Neural progenitor cell (in vitro differentiated cells): Measurements from ENCODE around the gene TRNAU1AP. TPM values are rescaled to one million over a fixed set of nuclear protein-coding genes. Genes with fewer than 3 reads are reported as not detected.

ENCODE experiments used
- DNase-seq: peaks from one replicate; pipeline ENCODE4 v3.0.0-alpha.2; 2016; ENCODE audit warnings: low spot score
- H2AFZ ChIP-seq: fragments of 200-600 bp; sonication (generic); replicated peaks from 2 replicates; pipeline ENCODE4 v1.6.1; 2016; ENCODE audit warnings: antibody characterized with exemption
- H3F3A ChIP-seq: fragments of 200-600 bp; sonication (generic); 2 replicates; pipeline ENCODE4 v1.6.1; 2016; ENCODE audit warnings: antibody characterized with exemption, low read depth
- H3K27ac ChIP-seq: fragments of 200-600 bp; sonication (generic); 2 replicates; pipeline ENCODE4 v1.5.1; 2016; ENCODE audit warnings: mild to moderate bottlenecking
- H3K27me3 ChIP-seq: fragments of 200-600 bp; sonication (generic); 2 replicates; pipeline ENCODE4 v1.6.1; 2016; ENCODE audit warnings: mild to moderate bottlenecking, moderate library complexity
- H3K36me3 ChIP-seq: fragments of 200-600 bp; sonication (generic); 2 replicates; pipeline ENCODE4 v1.5.1; 2016
- H3K4me1 ChIP-seq: fragments of 200-600 bp; sonication (generic); 2 replicates; pipeline ENCODE4 v1.6.1; 2016; ENCODE audit warnings: mixed run types
- H3K4me2 ChIP-seq: fragments of 200-600 bp; sonication (generic); 2 replicates; pipeline ENCODE4 v1.6.1; 2016
- H3K4me3 ChIP-seq: fragments of 200-600 bp; sonication (generic); 2 replicates; pipeline ENCODE4 v1.5.1; 2016
- H3K79me2 ChIP-seq: fragments of 200-600 bp; sonication (generic); 2 replicates; pipeline ENCODE4 v1.6.1; 2016; ENCODE audit warnings: low read depth
- H3K9ac ChIP-seq: fragments of 200-600 bp; sonication (generic); 2 replicates; pipeline ENCODE4 v1.6.1; 2016
- H3K9me3 ChIP-seq: fragments of 200-600 bp; sonication (generic); 2 replicates; pipeline ENCODE4 v1.5.1; 2016; ENCODE audit warnings: low read depth
- H4K20me1 ChIP-seq: fragments of 200-600 bp; sonication (generic); 2 replicates; pipeline ENCODE4 v1.6.1; 2016; ENCODE audit warnings: low read depth
- H3K27ac Mint-ChIP-seq: 3 replicates; pipeline ENCODE4 v1.8.0; 2021; ENCODE audit warnings: mixed read lengths
- H3K27me3 Mint-ChIP-seq: 2 replicates; pipeline ENCODE4 v1.8.0; 2022; ENCODE audit warnings: low read depth, mild to moderate bottlenecking, inconsistent platforms, moderate library complexity, mixed read lengths; ENCODE audit not compliant: insufficient read depth
- H3K36me3 Mint-ChIP-seq: 3 replicates; pipeline ENCODE4 v1.8.0; 2021; ENCODE audit warnings: mixed read lengths
- H3K4me1 Mint-ChIP-seq: 3 replicates; pipeline ENCODE4 v1.8.0; 2021; ENCODE audit warnings: mixed read lengths
- H3K4me3 Mint-ChIP-seq: 3 replicates; pipeline ENCODE4 v1.8.0; 2021; ENCODE audit warnings: mild to moderate bottlenecking, moderate library complexity, mixed read lengths
- H3K9me3 Mint-ChIP-seq: 3 replicates; pipeline ENCODE4 v1.8.0; 2020; ENCODE audit warnings: mixed read lengths
- EZH2 ChIP-seq: fragments of 200-600 bp; sonication (generic); IDR thresholded peaks from 2 replicates; pipeline ENCODE4 v1.6.1; 2017; ENCODE audit warnings: antibody characterized with exemption, mild to moderate bottlenecking, moderate library complexity
- EZH2phosphoT487 ChIP-seq: fragments of 200-600 bp; sonication (generic); IDR thresholded peaks from 2 replicates; pipeline ENCODE4 v1.6.1; 2017; ENCODE audit warnings: antibody characterized with exemption
- total RNA-seq: library from RNA; depleted of rRNA; stranded (reverse); fragments of >200 nt; gene quantifications from 2 replicates; pipeline ENCODE4 v1.2.3, GENCODE V29; 2015; ENCODE audit warnings: low replicate concordance
- TF ChIP-seq, protein P1 (sequence below): fragments of 200-600 bp; sonication (generic); IDR thresholded peaks from 2 replicates; pipeline ENCODE4 v1.5.1; 2017; ENCODE audit warnings: antibody characterized with exemption, mild to moderate bottlenecking

Gene TRNAU1AP
- total RNA-seq, 1 donor from 2014 or later = 43.9 TPM

DNA sequence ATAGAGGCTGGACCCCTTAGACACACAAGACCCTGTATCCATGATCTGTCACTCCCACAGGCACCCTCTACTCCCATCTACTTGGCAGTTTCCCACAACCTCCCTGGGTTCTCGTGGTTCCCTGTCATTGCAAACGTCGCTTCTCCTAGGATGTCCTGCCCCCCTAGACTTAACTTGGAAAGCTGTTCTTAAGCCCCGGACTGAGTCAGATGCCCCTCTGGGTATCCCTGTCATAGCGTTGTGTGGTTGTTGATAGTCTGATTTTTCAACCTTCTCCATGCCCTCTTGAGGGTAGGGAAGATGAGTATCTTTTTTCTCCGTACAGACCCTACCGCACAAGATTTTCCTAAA is 35.3 kb upstream of the TRNAU1AP start:
- H3K9ac ChIP-seq = no peak overlapping the region
- peak overlapping the region; percentile 98 for H3K4me2 ChIP-seq
- peaks cover 21% of the 10 kb centered on the region for H3K4me1 Mint-ChIP-seq
- peak; percentile 29 for DNase-seq
- H3K9me3 Mint-ChIP-seq = no peaks in the 10 kb centered on the region
- H3K36me3 Mint-ChIP-seq = peaks cover 12% of the 10 kb centered on the region
- peak overlapping the region; percentile 73 for H2AFZ ChIP-seq
- H3K27me3 Mint-ChIP-seq = no peaks in the 10 kb centered on the region
- TF ChIP-seq, protein P1, sequence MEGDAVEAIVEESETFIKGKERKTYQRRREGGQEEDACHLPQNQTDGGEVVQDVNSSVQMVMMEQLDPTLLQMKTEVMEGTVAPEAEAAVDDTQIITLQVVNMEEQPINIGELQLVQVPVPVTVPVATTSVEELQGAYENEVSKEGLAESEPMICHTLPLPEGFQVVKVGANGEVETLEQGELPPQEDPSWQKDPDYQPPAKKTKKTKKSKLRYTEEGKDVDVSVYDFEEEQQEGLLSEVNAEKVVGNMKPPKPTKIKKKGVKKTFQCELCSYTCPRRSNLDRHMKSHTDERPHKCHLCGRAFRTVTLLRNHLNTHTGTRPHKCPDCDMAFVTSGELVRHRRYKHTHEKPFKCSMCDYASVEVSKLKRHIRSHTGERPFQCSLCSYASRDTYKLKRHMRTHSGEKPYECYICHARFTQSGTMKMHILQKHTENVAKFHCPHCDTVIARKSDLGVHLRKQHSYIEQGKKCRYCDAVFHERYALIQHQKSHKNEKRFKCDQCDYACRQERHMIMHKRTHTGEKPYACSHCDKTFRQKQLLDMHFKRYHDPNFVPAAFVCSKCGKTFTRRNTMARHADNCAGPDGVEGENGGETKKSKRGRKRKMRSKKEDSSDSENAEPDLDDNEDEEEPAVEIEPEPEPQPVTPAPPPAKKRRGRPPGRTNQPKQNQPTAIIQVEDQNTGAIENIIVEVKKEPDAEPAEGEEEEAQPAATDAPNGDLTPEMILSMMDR = no peak
- no peak for TF ChIP-seq EZH2phosphoT487
- no peak for TF ChIP-seq EZH2
- peaks cover 57% of the 10 kb centered on the region for H4K20me1 ChIP-seq
- H3K27ac Mint-ChIP-seq = peak overlapping the region; percentile 55
- no peaks in the 10 kb centered on the region for H3K9me3 ChIP-seq
- no peak overlapping the region for H3K27ac ChIP-seq
- H3K36me3 ChIP-seq = peaks cover 8% of the 10 kb centered on the region
- H3K4me1 ChIP-seq = peaks cover 8% of the 10 kb centered on the region
- H3K4me3 Mint-ChIP-seq = peak overlapping the region; percentile 88
- H3K4me3 ChIP-seq = peak overlapping the region; percentile 83
- no peaks in the 10 kb centered on the region for H3K27me3 ChIP-seq
- peaks cover 40% of the 10 kb centered on the region for H3K79me2 ChIP-seq
- H3F3A ChIP-seq = peaks cover 60% of the 10 kb centered on the region

DNA sequence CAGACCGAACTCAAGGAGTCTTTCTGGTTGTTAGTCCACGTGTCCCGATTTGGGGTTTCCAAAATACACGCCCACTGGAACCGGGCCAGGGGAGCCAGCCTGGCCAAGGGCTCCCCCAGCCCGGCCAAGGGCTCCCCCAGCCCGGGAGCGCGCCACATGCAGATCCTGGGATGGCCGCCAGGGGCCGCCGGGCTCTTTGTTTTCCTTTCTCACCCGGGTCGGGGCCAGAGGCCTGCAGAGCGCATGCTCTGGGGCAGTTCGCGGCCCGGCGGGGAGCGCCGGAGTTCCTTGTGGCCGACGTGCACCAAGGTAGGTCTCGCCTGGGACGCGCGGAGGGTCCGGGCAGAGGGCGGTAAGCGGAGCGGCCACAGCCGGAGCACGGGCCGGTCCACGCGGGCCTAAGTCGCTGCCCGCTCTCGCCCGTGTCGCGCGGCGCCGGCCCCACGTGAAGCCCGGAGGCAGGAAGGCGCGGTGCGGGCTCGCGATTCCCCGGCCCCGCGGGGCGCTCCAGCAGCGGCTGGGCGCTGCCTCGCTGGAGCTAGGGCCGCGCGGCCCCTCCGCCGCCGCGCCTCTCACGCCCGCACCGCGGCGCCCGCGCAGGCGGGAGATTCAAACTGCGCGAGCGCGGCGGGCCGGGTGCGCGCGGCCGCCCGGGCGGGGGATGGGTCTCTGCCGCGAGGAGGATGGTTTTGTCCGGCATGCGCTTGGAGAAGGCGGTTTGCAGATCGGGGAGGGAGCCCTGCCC is 34.7 kb upstream of the TRNAU1AP start:
- peak; percentile 96 for DNase-seq
- Histone ChIP-seq H4K20me1 (peaks cover 56% of the 10 kb centered on the region), H3F3A (peaks cover 55% of the 10 kb centered on the region), H3K4me3 (peak overlapping the region; percentile 83), H3K36me3 (peaks cover 6% of the 10 kb centered on the region), H3K27me3 (no peaks in the 10 kb centered on the region), H3K9me3 (no peaks in the 10 kb centered on the region), H2AFZ (peak overlapping the region; percentile 73), H3K9ac (peak overlapping the region; percentile 84), H3K27ac (peak overlapping the region; percentile 98), H3K79me2 (peaks cover 45% of the 10 kb centered on the region), H3K4me1 (peaks cover 8% of the 10 kb centered on the region), H3K4me2 (peak overlapping the region; percentile 98)
- peak overlapping the region; percentile 88 for H3K4me3 Mint-ChIP-seq
- peaks cover 12% of the 10 kb centered on the region for H3K36me3 Mint-ChIP-seq
- no peak for TF ChIP-seq EZH2
- TF ChIP-seq EZH2phosphoT487 = no peak
- TF ChIP-seq, protein P1 = peak; percentile 92
- no peaks in the 10 kb centered on the region for H3K9me3 Mint-ChIP-seq
- H3K27me3 Mint-ChIP-seq = no peaks in the 10 kb centered on the region
- H3K4me1 Mint-ChIP-seq = peaks cover 21% of the 10 kb centered on the region
- H3K27ac Mint-ChIP-seq = peak overlapping the region; percentile 39

DNA sequence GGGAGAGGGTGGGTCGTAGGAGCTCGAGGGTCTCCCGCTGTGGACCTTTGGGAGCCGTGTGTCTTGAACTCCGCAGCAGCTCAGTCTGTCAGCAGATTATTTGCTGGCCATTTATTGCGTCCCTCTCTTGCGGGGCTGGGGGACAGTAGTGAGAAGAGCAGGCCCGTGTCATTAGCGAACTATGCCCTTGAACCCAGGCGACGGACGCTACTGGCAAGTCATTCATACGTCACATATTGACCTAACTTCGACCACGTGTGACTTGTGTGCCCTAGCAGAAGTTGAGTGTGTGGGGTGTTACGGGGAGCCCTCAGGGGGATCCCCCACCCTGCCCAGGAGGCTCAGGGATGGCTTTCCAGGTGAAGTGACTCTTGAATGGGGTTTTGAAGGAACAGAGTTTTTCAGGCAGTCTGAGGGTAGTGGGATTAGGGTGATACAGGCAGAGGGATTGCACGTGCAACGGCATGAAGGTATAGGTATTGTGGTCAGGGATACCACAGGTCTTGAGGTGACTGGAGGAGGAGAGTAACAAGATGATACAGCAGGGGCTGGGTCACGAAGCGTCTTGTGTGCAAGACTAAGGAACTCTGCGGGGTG is 34.0 kb upstream of the TRNAU1AP start:
- peaks cover 48% of the 10 kb centered on the region for H3F3A ChIP-seq
- no peak overlapping the region for H3K27ac ChIP-seq
- peak overlapping the region; percentile 39 for H3K27ac Mint-ChIP-seq
- H3K79me2 ChIP-seq = peaks cover 52% of the 10 kb centered on the region
- peaks cover under 1% of the 10 kb centered on the region for H3K27me3 Mint-ChIP-seq
- H3K27me3 ChIP-seq = no peaks in the 10 kb centered on the region
- no peak overlapping the region for H2AFZ ChIP-seq
- DNase-seq = no peak
- H3K4me3 ChIP-seq = peak overlapping the region; percentile 83
- H3K36me3 ChIP-seq = no peaks in the 10 kb centered on the region
- H3K9me3 Mint-ChIP-seq = no peaks in the 10 kb centered on the region
- peak overlapping the region; percentile 88 for H3K4me3 Mint-ChIP-seq
- H3K9ac ChIP-seq = peak overlapping the region; percentile 46
- TF ChIP-seq, protein P1 = no peak
- no peak for TF ChIP-seq EZH2phosphoT487
- TF ChIP-seq EZH2 = no peak
- peak overlapping the region; percentile 98 for H3K4me2 ChIP-seq
- no peaks in the 10 kb centered on the region for H3K9me3 ChIP-seq
- H3K4me1 Mint-ChIP-seq = peaks cover 21% of the 10 kb centered on the region
- H3K4me1 ChIP-seq = peaks cover 8% of the 10 kb centered on the region
- H3K36me3 Mint-ChIP-seq = peaks cover 17% of the 10 kb centered on the region
- peaks cover 56% of the 10 kb centered on the region for H4K20me1 ChIP-seq
